H1 (cell line): ENCODE results near the gene NAT8L.

Experiments used
- CHD2 ChIP-seq: IDR thresholded peaks from 2 replicates; pipeline ENCODE4 v1.6.1; 2012; ENCODE audit warnings: low read length, improper control_type of control experiment
- CTBP2 ChIP-seq: IDR thresholded peaks from 2 replicates; pipeline ENCODE4 v1.7.0; 2011; ENCODE audit warnings: borderline replicate concordance, mild to moderate bottlenecking, moderate library complexity, mixed read lengths, low read length; ENCODE audit not compliant: insufficient read depth, insufficient read length
- POLR2A ChIP-seq, 2 experiments: IDR thresholded peaks; 1 replicate in 1 of 2; 2 replicates in 1 of 2; pipeline ENCODE4 v1.6.1; 2011; ENCODE audit warnings: low read depth in 2 of 2, low read length in 2 of 2, mild to moderate bottlenecking in 2 of 2; ENCODE audit errors: control extremely low read depth in 1 of 2
- POLR2AphosphoS5 ChIP-seq: IDR thresholded peaks from 2 replicates; pipeline ENCODE4 v1.6.1; 2011; ENCODE audit warnings: low read depth, low read length
- RFX5 ChIP-seq: IDR thresholded peaks from 2 replicates; pipeline ENCODE4 v1.6.1; 2011; ENCODE audit warnings: low read depth, low read length, improper control_type of control experiment, borderline replicate concordance
- SIN3A ChIP-seq, 2 experiments: IDR thresholded peaks in 1 of 2; conservative IDR thresholded peaks in 1 of 2; 2 replicates each; pipeline ENCODE4 v1.6.1; 2011 to 2012; ENCODE audit warnings: low read length in 2 of 2, improper control_type of control experiment in 1 of 2, low read depth in 1 of 2, mild to moderate bottlenecking in 1 of 2
- USF2 ChIP-seq: IDR thresholded peaks from 2 replicates; pipeline ENCODE4 v1.6.1; 2011; ENCODE audit warnings: low read length, improper control_type of control experiment
- TF ChIP-seq, protein P1 (sequence below), 3 experiments: IDR thresholded peaks; 1 replicate in 2 of 3; 2 replicates in 1 of 3; pipeline versions ENCODE4 v1.5.1 to v1.6.1; 2011; ENCODE audit warnings: low read length in 3 of 3, mild to moderate bottlenecking in 3 of 3, inconsistent platforms in 2 of 3, low read depth in 1 of 3, moderate library complexity in 1 of 3; ENCODE audit not compliant: insufficient read depth in 1 of 3; ENCODE audit errors: control extremely low read depth in 1 of 3
- TF ChIP-seq, protein P2 (sequence below): IDR thresholded peaks from 2 replicates; pipeline ENCODE4 v1.6.1; 2012; ENCODE audit warnings: inconsistent platforms

DNA sequence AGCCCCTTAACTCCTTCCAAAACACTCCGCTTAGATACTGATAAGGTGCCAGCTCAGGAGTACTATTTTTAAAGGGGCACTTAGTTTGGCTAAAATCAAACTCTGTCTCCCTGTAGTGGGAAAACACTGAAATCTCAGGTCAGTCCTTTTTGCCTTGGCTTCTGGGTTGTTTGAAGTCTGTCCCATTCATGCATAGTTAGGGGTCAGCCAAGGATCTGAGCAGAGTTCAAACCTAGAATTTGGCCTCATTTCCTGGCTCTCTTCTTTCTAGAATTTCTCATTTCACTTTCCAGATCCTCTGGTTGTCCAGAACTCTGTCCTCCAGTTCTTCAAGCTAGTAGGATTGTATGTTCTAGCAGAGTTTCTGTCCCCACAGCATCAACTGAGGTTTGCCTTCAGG lies 31.5 kb downstream of the NAT8L start:
- TF ChIP-seq, protein P1, sequence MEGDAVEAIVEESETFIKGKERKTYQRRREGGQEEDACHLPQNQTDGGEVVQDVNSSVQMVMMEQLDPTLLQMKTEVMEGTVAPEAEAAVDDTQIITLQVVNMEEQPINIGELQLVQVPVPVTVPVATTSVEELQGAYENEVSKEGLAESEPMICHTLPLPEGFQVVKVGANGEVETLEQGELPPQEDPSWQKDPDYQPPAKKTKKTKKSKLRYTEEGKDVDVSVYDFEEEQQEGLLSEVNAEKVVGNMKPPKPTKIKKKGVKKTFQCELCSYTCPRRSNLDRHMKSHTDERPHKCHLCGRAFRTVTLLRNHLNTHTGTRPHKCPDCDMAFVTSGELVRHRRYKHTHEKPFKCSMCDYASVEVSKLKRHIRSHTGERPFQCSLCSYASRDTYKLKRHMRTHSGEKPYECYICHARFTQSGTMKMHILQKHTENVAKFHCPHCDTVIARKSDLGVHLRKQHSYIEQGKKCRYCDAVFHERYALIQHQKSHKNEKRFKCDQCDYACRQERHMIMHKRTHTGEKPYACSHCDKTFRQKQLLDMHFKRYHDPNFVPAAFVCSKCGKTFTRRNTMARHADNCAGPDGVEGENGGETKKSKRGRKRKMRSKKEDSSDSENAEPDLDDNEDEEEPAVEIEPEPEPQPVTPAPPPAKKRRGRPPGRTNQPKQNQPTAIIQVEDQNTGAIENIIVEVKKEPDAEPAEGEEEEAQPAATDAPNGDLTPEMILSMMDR (IDR thresholded peaks at IDR 0.05; ENCODE audit: control extremely low read depth in 1 of 3, insufficient read depth in 1 of 3, low read depth in 1 of 3, low read length in 3 of 3), result no peak
- no peak for TF ChIP-seq USF2
- TF ChIP-seq POLR2AphosphoS5, result no peak
- no peak for TF ChIP-seq SIN3A (conservative IDR thresholded peaks at IDR 0.05 in 1 of 2, IDR thresholded peaks at IDR 0.05 in 1 of 2; ENCODE audit: low read depth in 1 of 2, low read length in 2 of 2)
- no peak for TF ChIP-seq RFX5
- no peak for TF ChIP-seq CHD2
- no peak for TF ChIP-seq CTBP2
- no peak for TF ChIP-seq POLR2A (IDR thresholded peaks at IDR 0.05; ENCODE audit: control extremely low read depth in 1 of 2, low read depth in 2 of 2, low read length in 2 of 2)
- TF ChIP-seq, protein P2, sequence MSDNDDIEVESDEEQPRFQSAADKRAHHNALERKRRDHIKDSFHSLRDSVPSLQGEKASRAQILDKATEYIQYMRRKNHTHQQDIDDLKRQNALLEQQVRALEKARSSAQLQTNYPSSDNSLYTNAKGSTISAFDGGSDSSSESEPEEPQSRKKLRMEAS, result no peak
